HuH-7.5 (cell line): ENCODE data around the gene RIPK1.

Experiments
- DNase-seq: peaks from one replicate; pipeline ENCODE4 v3.0.0; 2011; ENCODE audit warnings: low spot score

Gene RIPK1

DNA sequence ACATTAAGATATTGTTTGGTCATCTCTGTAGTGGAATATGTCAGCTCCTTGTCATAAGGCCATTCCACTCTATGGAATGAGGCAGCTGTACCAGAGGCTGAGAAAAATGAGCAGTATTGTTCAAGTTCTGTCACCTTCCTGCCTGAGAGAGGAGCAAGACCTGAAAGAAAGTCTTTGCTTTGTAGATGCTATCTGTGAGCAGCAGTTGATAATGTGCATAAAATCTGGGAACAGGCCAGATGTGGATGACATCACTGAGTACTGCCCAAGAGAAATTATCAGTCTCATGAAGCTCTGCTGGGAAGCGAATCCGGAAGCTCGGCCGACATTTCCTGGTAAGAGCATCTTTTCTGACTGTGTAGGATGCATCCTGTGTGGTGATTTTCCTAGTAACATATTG lies 16.8 kb downstream of the RIPK1 start:
- DNase-seq: no peak

- no peak for DNase-seq
Observed at GRCh38 chr6:3086282-3086946, 18.1 kb downstream of the RIPK1 start.

GRCh38 chr6:3088446-3088845 lies 20.2 kb downstream of the RIPK1 start:
- DNase-seq: no peak

GRCh38 chr6:3088968-3089367 lies 20.7 kb downstream of the RIPK1 start:
- DNase-seq: no peak

GRCh38 chr6:3090013-3090412 lies 21.7 kb downstream of the RIPK1 start:
- DNase-seq: no peak

GRCh38 chr6:3094815-3095214 lies 26.5 kb downstream of the RIPK1 start:
- DNase-seq: no peak

- no peak for DNase-seq
Observed at GRCh38 chr6:3102875-3103274, 34.6 kb downstream of the RIPK1 start.

GRCh38 chr6:3108746-3109414 lies 40.6 kb downstream of the RIPK1 start:
- DNase-seq: no peak

DNA sequence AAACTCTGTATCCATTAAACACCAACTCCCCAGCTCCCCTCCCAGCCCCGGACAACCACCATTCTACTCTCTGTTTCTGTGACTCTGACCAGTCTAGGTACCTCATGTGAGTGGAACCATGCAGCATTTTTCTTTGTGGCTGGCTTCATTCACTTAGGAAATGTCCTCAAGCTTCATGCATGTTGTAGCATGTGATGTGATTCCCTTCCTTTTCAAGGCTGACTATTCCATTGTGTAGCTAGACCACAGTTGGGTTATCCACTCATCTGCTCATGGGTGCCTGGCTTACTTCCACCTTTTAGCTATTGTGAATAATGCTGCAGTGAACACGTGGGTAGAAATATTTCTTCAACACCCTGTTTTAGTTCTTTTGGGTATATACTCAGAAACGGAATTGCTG lies 41.5 kb downstream of the RIPK1 start:
- no peak for DNase-seq

DNA sequence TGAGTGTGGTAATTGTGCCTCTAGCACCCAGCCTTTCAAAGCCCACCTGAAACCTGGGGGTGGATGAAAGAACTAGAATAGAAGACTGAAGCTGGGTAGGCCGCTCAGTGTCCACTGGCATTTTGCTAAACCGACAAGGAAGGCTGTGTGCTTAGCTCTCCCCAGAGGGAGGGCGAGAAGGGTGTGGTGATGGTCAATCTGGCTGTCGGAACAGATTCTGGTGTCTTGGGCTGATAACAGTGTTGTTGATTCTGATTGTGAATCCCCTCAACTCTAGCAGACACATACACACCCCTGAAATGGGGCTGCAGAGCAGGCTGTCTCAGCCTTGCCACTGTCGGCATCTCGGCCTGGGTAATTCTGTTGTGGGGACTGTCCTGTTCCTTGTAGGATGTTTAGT lies 46.1 kb downstream of the RIPK1 start:
- DNase-seq: no peak

- DNase-seq: no peak
Observed at GRCh38 chr6:3117912-3118352, 49.6 kb downstream of the RIPK1 start.

GRCh38 chr6:3118353-3119039 lies 50.2 kb downstream of the RIPK1 start, which contains the start of gene BPHL:
Gene BPHL, plus strand, starts transcription at chr6:3118711. Its CDS starts 30 bp downstream, at chr6:3118741.
- DNase-seq: peak; percentile 87

DNA sequence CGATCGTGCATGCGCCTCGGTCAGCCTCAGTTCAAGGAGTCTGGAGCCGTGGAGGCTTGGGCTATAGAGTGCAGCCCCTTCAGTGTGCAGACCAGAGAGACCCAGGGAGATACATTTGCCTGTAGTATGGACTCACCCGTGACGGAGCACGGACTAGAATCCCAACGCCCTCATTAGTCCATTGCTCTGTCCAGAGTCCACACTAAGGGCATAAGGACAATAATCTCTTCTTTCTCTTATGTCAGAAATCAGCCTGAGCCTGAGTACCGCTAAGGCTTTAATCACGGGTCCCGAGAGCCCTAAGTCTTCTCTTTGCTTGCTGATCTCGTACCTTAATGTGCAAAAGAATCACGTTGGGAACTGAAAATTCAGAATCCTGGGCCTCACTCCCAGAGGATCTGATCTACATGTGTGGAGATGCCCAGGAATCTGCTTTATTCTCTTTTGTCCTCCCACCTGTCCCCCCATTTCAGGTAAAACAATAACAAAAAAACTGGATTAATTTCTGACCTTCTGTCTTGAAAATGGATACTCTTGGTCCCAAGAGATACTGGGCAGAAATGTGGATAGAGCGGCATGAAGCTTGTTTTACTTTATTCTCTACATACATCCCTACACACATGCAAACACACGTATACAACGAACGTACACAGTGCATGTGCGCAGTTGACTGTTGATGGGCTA lies 50.9 kb downstream of the RIPK1 start:
- peak; percentile 32 for DNase-seq

- no peak for DNase-seq
Observed at GRCh38 chr6:3120765-3121089, 52.4 kb downstream of the RIPK1 start.

DNA sequence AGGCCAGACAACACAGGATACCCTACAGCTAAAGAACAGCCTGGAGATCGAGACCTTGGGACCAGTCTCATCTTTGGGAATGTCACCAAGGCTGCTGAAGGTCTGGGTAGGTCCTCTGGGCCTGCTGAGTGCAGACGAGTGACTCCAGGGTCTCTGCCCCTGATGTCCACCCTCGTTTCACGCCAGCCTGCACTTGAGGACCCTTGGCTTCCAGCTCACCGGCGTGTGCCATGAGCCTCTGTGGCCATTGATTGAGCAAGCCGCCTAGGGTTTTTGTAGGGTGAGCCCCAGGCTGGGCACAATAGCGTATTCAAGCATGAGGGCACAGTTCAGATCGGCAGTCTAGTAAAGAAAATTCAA lies 54.5 kb downstream of the RIPK1 start:
- no peak for DNase-seq

- no peak for DNase-seq
Observed at GRCh38 chr6:3124667-3125066, 56.4 kb downstream of the RIPK1 start.

GRCh38 chr6:3125815-3126214 lies 57.5 kb downstream of the RIPK1 start:
- DNase-seq: no peak

DNA sequence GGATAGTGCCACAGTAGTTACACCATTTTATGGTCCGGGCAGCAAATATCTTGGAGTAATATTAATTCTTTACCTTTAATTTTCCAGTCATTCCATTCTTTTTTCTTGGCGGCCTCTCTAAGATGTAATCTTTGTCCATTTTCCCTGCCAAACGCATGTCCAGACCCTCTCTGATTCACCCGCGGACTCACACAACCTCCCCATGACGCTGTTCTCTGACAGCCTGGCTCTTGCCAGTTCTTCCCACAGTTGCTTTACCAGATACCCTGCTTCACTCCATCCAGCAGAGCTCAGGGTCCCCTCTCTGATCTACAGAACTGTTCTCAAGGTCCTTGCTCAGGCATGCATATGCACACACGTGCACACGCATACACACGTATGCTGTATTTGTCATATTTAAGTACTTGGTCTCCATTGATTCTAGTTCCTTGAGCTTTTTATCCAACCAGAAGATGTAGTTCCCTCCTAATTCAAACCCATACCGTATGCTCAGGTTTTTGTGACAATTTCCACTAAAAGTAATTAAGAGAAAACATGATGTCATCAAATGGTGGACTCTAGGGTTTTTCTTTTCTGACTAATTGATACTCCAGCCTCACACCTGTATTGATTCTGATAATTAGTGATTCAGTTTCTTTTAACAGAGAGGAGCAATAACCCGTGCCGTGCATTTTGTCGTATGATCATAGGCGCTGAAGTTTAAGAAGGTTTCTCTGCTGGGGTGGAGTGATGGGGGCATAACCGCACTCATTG lies 60.2 kb downstream of the RIPK1 start:
- DNase-seq: no peak

- DNase-seq: no peak
Observed at GRCh38 chr6:3131695-3132094, 63.4 kb downstream of the RIPK1 start.

- DNase-seq: no peak
Observed at GRCh38 chr6:3133515-3133914, 65.2 kb downstream of the RIPK1 start.

DNA sequence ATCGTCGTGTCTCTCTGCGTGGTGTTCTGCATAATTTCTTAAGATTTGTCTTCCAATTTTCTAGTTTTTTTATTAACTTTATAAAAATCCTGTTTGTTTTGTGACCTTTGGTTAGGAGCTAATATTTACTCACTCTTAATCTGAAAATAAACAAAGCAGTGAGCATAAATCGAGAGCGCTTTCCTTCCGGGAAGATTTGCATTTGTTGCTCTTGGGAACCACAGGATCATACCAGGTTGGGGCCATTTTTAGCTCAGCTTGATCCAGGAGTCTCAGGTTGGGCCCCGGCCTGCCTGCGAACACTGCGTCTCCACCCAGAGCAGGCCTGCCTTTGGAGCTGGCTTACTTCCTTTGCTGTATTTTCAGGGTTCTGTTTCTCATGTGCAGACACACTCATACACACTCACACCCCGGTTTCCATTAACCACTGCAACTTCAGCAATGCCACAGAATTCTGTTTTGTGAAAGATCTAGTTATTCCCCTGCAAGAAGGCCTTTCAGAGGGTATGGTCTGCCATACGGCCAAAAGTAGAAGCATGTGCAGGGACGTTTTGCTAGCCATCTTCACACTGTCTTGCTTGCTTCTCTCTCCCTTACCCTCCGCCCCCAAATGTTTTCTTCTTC lies 67.5 kb downstream of the RIPK1 start:
- no peak for DNase-seq
